Mucosa of rectum (tissue), 2 donors: ENCODE measurements around the gene PATJ.

Experiments used
- H3K27ac ChIP-seq, 2 donors: one replicate each; pipeline ENCODE4 v1.7.0; 2013; ENCODE audit warnings: inconsistent platforms in 2 of 2, low read depth in 2 of 2, low read length in 2 of 2
- H3K27me3 ChIP-seq, 2 donors: one replicate each; pipeline ENCODE4 v1.7.0; 2013; ENCODE audit warnings: low read length in 2 of 2; ENCODE audit not compliant: control insufficient read depth in 2 of 2, insufficient read depth in 2 of 2
- H3K36me3 ChIP-seq, 2 donors: one replicate each; pipeline ENCODE4 v1.7.0; 2013; ENCODE audit warnings: low read length in 2 of 2; ENCODE audit not compliant: control insufficient read depth in 2 of 2, insufficient read depth in 2 of 2
- H3K4me1 ChIP-seq, 2 donors: one replicate each; pipeline ENCODE4 v1.7.0; 2013; ENCODE audit warnings: low read length in 2 of 2, mild to moderate bottlenecking in 1 of 2; ENCODE audit not compliant: control insufficient read depth in 2 of 2, insufficient read depth in 2 of 2
- H3K4me3 ChIP-seq, 2 donors: one replicate each; pipeline ENCODE4 v1.7.0; 2013; ENCODE audit warnings: low read length in 2 of 2
- H3K9ac ChIP-seq, 2 donors: one replicate each; pipeline ENCODE4 v1.7.0; 2013; ENCODE audit warnings: low read length in 2 of 2, low read depth in 1 of 2, mild to moderate bottlenecking in 1 of 2
- H3K9me3 ChIP-seq, 2 donors: one replicate each; pipeline ENCODE4 v1.7.0; 2013; ENCODE audit warnings: low read length in 2 of 2; ENCODE audit not compliant: control insufficient read depth in 2 of 2
- donor health status: healthy.
- donor health status: Normal muscosa, but diverticular disease.

PATJ gene

GRCh38 chr1:61748566-61748965, 6.3 kb downstream of the PATJ start:
- Histone ChIP-seq H3K9ac (no peak overlapping the region), H3K9me3 (no peaks in the 10 kb centered on the region), H3K27ac (no peak overlapping the region), H3K4me1 (peaks cover 0 to 2% of the 10 kb centered on the region in 2 donors), H3K4me3 (no peak overlapping the region), H3K27me3 (no peaks in the 10 kb centered on the region), H3K36me3 (no peaks in the 10 kb centered on the region)

GRCh38 chr1:61749574-61749973, 7.3 kb downstream of the PATJ start:
- Histone ChIP-seq H3K27ac (no peak overlapping the region), H3K9ac (no peak overlapping the region), H3K36me3 (no peaks in the 10 kb centered on the region), H3K27me3 (no peaks in the 10 kb centered on the region), H3K4me3 (no peak overlapping the region), H3K4me1 (no peaks in the 10 kb centered on the region), H3K9me3 (no peaks in the 10 kb centered on the region)

DNA sequence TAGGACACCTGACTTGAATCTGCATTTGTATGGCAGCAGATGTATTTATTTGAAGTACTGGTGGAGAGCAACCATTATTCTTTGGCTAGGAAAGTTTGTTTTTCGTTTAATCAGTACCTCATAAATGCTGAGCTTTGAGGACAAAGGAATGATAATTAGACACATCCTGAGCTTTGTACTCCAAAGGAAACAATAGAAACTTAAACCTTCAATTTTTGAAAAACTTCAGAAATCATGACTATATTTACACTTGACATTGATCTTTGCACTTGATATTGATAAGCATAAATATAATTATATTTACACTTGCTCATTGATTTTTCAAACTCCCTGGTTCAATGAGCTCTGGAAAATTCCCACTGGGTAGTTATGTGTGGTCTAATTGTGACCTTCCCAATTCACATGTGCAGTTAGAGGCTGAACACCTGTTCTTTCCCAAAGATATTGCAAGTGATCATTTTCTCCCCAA, 10.7 kb downstream of the PATJ start:
- no peaks in the 10 kb centered on the region for H3K27me3 ChIP-seq
- no peak overlapping the region for H3K9ac ChIP-seq
- H3K4me1 ChIP-seq: no peaks in the 10 kb centered on the region
- peaks cover 0 to 6% of the 10 kb centered on the region in 2 donors for H3K36me3 ChIP-seq
- H3K9me3 ChIP-seq: no peaks in the 10 kb centered on the region
- H3K27ac ChIP-seq: no peak overlapping the region
- no peak overlapping the region for H3K4me3 ChIP-seq

GRCh38 chr1:61753998-61754508, 11.8 kb downstream of the PATJ start:
- no peaks in the 10 kb centered on the region for H3K27me3 ChIP-seq
- H3K9ac ChIP-seq: no peak overlapping the region
- H3K27ac ChIP-seq: no peak overlapping the region
- no peak overlapping the region for H3K4me3 ChIP-seq
- H3K9me3 ChIP-seq: no peaks in the 10 kb centered on the region
- H3K4me1 ChIP-seq: peaks cover 0 to 2% of the 10 kb centered on the region in 2 donors
- peaks cover 0 to 6% of the 10 kb centered on the region in 2 donors for H3K36me3 ChIP-seq

DNA sequence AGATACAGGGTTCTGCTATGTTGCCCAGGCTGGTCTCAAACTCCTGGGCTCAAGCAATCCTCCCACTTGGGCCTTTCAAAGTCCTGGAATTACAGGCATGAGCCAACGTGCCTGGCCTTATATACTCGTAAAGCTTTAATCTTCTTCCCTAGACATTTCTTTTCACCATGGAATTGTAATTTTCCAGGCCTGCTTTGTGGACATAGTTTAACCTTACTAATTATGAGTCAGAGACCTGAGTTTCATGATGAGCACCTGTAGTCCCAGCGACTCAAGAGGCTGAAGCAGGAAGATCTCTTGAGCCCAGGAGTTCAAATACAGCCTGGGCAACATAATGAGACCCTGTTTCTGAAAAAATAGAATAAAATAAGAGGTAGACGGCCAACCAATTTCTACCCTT, 12.3 kb downstream of the PATJ start:
- Histone ChIP-seq H3K4me1 (peaks cover 0 to 2% of the 10 kb centered on the region in 2 donors), H3K27ac (no peak overlapping the region), H3K4me3 (no peak overlapping the region), H3K9ac (no peak overlapping the region), H3K36me3 (peaks cover 0 to 6% of the 10 kb centered on the region in 2 donors), H3K27me3 (no peaks in the 10 kb centered on the region), H3K9me3 (no peaks in the 10 kb centered on the region)

GRCh38 chr1:61756773-61757172, 14.5 kb downstream of the PATJ start:
- Histone ChIP-seq H3K36me3 (peaks cover 0 to 6% of the 10 kb centered on the region in 2 donors), H3K27me3 (no peaks in the 10 kb centered on the region), H3K27ac (no peak overlapping the region), H3K4me1 (peaks cover 0 to 2% of the 10 kb centered on the region in 2 donors), H3K9me3 (no peaks in the 10 kb centered on the region), H3K9ac (no peak overlapping the region), H3K4me3 (no peak overlapping the region)

DNA sequence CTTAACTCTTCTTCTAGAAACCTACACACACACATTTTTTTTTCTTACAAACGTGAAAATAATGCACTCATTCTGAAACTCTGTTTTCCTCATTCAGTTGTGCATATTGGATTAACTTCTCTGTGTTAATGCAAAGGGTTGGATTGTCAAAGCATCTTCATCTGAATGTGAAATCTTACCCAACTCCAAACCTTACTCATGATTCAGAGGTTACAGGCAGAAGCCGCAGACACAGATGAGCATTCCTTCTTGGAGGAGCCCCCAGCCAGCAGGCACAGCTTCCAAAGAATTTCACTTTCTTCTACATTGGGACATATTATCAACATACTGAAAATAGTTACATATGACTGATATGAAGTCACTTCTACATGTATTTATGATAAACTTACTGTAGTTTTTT, 15.7 kb downstream of the PATJ start:
- no peak overlapping the region for H3K27ac ChIP-seq
- no peak overlapping the region for H3K9ac ChIP-seq
- no peaks in the 10 kb centered on the region for H3K27me3 ChIP-seq
- H3K4me1 ChIP-seq: peaks cover 0 to 2% of the 10 kb centered on the region in 2 donors
- H3K4me3 ChIP-seq: no peak overlapping the region
- H3K36me3 ChIP-seq: peaks cover 0 to 6% of the 10 kb centered on the region in 2 donors
- no peaks in the 10 kb centered on the region for H3K9me3 ChIP-seq

DNA sequence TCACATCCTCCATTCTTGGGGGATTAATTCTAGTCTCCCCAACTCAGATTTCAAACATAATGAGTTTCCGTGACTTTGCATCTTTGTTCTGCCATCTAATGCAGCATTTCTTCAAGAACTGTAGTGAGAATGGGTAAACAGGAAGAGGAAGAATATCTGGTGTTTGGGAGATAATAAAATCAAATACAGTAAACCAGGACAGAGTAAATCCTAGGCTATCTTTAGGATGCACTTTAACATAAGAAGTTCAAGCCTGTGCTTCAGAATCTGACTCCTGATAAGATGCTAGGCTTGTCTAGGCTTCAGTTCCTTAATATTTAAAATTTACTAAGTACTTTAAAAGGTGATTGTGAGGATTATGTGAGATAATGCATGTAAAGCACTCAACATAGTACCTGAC, 27.9 kb downstream of the PATJ start:
- H3K4me1 ChIP-seq: no peaks in the 10 kb centered on the region
- H3K27ac ChIP-seq: no peak overlapping the region
- no peaks in the 10 kb centered on the region for H3K27me3 ChIP-seq
- H3K4me3 ChIP-seq: no peak overlapping the region
- no peak overlapping the region for H3K9ac ChIP-seq
- H3K9me3 ChIP-seq: no peaks in the 10 kb centered on the region
- peaks cover 11 to 25% of the 10 kb centered on the region in 2 donors for H3K36me3 ChIP-seq

- Histone ChIP-seq H3K9ac (no peak overlapping the region), H3K27me3 (no peaks in the 10 kb centered on the region), H3K4me3 (no peak overlapping the region), H3K36me3 (peaks cover 15 to 17% of the 10 kb centered on the region in 2 donors), H3K4me1 (no peaks in the 10 kb centered on the region), H3K27ac (no peak overlapping the region), H3K9me3 (no peaks in the 10 kb centered on the region)
Measured at GRCh38 chr1:61776091-61776490, 33.8 kb downstream of the PATJ start.

DNA sequence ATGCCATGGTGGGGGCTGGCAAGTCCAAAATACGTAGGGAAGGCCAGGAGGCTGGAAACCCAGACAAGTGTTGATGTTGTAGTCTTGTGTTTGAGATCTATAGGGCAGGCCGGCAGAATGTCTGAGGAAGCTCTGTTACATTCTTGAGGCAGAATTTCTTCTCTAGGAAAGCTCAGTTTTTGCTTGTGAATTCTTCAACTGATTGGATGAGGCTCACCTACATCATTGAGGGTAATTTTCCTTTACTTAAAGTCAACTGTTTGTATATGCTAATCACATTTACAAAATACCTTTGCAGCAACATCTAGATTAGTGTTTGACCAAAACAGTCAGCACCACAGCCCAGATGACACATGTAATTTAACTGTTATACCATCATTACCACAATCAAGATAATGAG, 37.0 kb downstream of the PATJ start:
- Histone ChIP-seq H3K27me3 (no peaks in the 10 kb centered on the region), H3K4me1 (peaks cover 0 to 2% of the 10 kb centered on the region in 2 donors), H3K27ac (no peak overlapping the region), H3K9ac (no peak overlapping the region), H3K36me3 (peaks cover 10 to 17% of the 10 kb centered on the region in 2 donors), H3K9me3 (no peaks in the 10 kb centered on the region), H3K4me3 (no peak overlapping the region)

DNA sequence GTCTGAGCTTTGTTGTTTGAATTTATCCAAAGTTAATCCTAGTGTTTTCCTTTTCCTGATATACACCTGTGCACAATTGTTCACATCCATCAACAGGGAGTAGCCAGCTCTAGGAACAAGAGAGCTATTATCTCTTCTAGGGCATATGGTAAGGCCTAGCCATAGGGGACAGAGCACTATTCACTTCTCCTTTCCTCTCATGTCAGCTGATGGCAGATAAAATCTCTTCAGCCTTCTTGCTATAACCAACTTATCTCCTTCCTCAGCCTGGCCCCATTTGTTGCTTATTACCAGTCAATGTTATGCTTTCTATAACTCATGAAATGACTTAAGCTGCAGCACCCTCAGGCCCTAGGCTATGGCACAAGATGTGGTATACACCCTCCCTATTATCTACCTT, 38.9 kb downstream of the PATJ start:
- Histone ChIP-seq H3K9ac (no peak overlapping the region), H3K27me3 (no peaks in the 10 kb centered on the region), H3K27ac (no peak overlapping the region), H3K36me3 (peaks cover 2 to 14% of the 10 kb centered on the region in 2 donors), H3K4me3 (no peak overlapping the region), H3K9me3 (no peaks in the 10 kb centered on the region), H3K4me1 (peaks cover 0 to 2% of the 10 kb centered on the region in 2 donors)
